Tibial nerve (tissue), 4 donors: ENCODE results near the gene RGS3.

ENCODE experiments used
- EP300 ChIP-seq, 2 donors: sonication (generic); formaldehyde crosslinking; IDR thresholded peaks; one replicate each; pipeline ENCODE4 v1.6.1; 2017; ENCODE audit warnings: antibody characterized with exemption in 2 of 2, mild to moderate bottlenecking in 1 of 2
- POLR2A ChIP-seq, 2 donors: fragments of 450-650 bp; IDR thresholded peaks; one replicate each; pipeline ENCODE4 v1.6.1; 2017; ENCODE audit warnings: antibody characterized with exemption in 2 of 2, mild to moderate bottlenecking in 2 of 2, moderate library complexity in 2 of 2
- TF ChIP-seq, protein P1 (sequence below), 5 experiments: fragments of 200-600 bp in 3 of 5; fragments of 450-650 bp in 2 of 5; sonication (generic) in 3 of 5; IDR thresholded peaks; one replicate each; pipeline ENCODE4 v1.5.1; 2016 to 2019; ENCODE audit warnings: antibody characterized with exemption in 5 of 5, mild to moderate bottlenecking in 3 of 5, moderate library complexity in 2 of 5

DNA sequence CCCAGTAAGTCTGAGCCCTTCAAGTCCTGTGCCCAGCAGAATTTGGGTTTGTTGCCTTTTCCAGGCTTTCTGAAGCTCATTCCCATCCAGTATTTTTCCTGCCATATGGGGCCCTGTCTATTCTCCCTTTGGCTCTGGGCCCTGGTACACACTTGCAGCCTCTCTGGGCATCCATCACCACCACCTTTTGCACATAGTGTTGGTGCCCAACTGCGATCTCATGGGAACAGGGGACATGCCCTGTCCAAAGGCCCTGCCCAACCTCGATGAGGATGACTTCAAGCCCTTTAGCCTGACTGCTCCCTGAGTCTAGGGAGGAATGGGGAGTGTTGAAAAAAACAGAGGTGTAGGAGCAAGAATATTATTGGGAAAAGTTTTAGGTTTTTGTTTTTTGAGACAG is 11.5 kb downstream of the RGS3 start:
- TF ChIP-seq, protein P1, sequence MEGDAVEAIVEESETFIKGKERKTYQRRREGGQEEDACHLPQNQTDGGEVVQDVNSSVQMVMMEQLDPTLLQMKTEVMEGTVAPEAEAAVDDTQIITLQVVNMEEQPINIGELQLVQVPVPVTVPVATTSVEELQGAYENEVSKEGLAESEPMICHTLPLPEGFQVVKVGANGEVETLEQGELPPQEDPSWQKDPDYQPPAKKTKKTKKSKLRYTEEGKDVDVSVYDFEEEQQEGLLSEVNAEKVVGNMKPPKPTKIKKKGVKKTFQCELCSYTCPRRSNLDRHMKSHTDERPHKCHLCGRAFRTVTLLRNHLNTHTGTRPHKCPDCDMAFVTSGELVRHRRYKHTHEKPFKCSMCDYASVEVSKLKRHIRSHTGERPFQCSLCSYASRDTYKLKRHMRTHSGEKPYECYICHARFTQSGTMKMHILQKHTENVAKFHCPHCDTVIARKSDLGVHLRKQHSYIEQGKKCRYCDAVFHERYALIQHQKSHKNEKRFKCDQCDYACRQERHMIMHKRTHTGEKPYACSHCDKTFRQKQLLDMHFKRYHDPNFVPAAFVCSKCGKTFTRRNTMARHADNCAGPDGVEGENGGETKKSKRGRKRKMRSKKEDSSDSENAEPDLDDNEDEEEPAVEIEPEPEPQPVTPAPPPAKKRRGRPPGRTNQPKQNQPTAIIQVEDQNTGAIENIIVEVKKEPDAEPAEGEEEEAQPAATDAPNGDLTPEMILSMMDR (IDR thresholded peaks at IDR 0.05) = no peak
- TF ChIP-seq EP300 (IDR thresholded peaks at IDR 0.05) (no peak), POLR2A (IDR thresholded peaks at IDR 0.05) (no peak)
